Measurements from ENCODE around the gene SLC25A13. TPM values are rescaled to one million over a fixed set of nuclear protein-coding genes. Genes with fewer than 3 reads are reported as not detected.

SLC25A13 gene
- total and polyA plus RNA-seq, 2 of the 8 experiments (the other 6 are each of a cell fraction or from before 2014, with no cell fraction given) = 30.8 to 85.4 TPM

DNA sequence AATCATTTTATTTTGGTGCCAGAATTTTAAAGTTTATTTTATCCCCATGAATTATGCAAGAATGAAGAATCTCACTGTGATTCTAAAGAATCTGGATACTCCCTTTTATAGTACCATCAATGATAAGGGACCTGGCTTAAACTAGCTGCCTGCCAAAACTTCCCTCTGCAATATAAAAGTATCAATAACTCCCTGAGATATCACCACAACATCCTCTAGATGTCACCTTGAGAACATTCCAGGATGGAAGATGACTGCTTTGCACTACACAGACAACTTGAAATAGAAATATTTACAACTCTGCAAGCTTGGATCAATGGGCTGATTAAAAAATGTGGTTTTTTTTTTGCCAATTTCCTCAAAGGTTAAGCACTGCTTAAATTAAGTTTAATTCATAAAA is 142.1 kb downstream of the SLC25A13 start:
- H3K56ac ChIP-seq (replicated peaks; ENCODE audit: insufficient read length, low read depth, low read length) = no peak overlapping the region
- no peak overlapping the region for H3K4me2 ChIP-seq (ENCODE audit: insufficient read depth in 1 of 2, low read depth in 2 of 2, low read length in 2 of 2)
- FAIRE-seq (no peak), DNase-seq (ENCODE audit: low read depth in 1 of 2, low spot score in 2 of 2) (no peak)
- H2BK20ac ChIP-seq (ENCODE audit: low read length) = no peak overlapping the region
- no peaks in the 10 kb centered on the region for H3K27me3 ChIP-seq (replicated peaks in 1 of 4; ENCODE audit: control insufficient read depth in 3 of 4, extremely low read depth in 1 of 4, insufficient read depth in 3 of 4, low read length in 3 of 4)
- H2BK15ac ChIP-seq (ENCODE audit: low read length) = no peak overlapping the region
- no peak overlapping the region for H2BK12ac ChIP-seq (ENCODE audit: low read depth, low read length)
- no peak overlapping the region for H2BK120ac ChIP-seq (replicated peaks; ENCODE audit: low read depth, low read length)
- H4K20me1 ChIP-seq (replicated peaks in 1 of 2; ENCODE audit: control insufficient read depth in 1 of 2, insufficient read depth in 2 of 2, low read length in 2 of 2) = peaks cover 0 to 9% of the 10 kb centered on the region in 2 experiments
- H3K36me3 ChIP-seq (ENCODE audit: control insufficient read depth in 2 of 4, insufficient read depth in 4 of 4, low read length in 3 of 4) = peaks cover 0 to 16% (median 7%) of the 10 kb centered on the region in 4 experiments; a peak in 5 of 8 replicates
- no peak overlapping the region for H2AFZ ChIP-seq (ENCODE audit: low read length)
- H3K4me1 ChIP-seq (replicated peaks in 1 of 4; ENCODE audit: control insufficient read depth in 3 of 4, insufficient read depth in 4 of 4, low read length in 3 of 4) = peaks cover 0 to 8% (median 5%) of the 10 kb centered on the region in 4 experiments; a peak in 3 of 7 replicates
- H2AK5ac ChIP-seq (ENCODE audit: low read depth, low read length) = no peak overlapping the region
- no peak overlapping the region for H3K9ac ChIP-seq (replicated peaks in 1 of 4; ENCODE audit: extremely low read depth in 1 of 4, low read depth in 3 of 4, low read length in 3 of 4)
- no peaks in the 10 kb centered on the region for H3K23me2 ChIP-seq (ENCODE audit: low read depth, low read length)
- H3K4me3 ChIP-seq (ENCODE audit: extremely low read depth in 1 of 4, insufficient read depth in 2 of 4, low read depth in 3 of 4, low read length in 4 of 4) = no peak overlapping the region
- no peaks in the 10 kb centered on the region for H3K9me3 ChIP-seq (ENCODE audit: insufficient read depth in 2 of 2, low read depth in 1 of 2, low read length in 1 of 2)
- ChIA-PET POLR2A (ENCODE audit: partially characterized antibody) (no interaction called here), CTCF (ENCODE audit: partially characterized antibody) (interaction anchor here (1.1 to 1.2 kb wide), 3 partner anchors 17 to 123 kb away, joined by 3 read pairs; no protein-coding TSS in a partner anchor)
- no peaks in the 10 kb centered on the region for H3K79me1 ChIP-seq (ENCODE audit: low read depth, low read length)
- H3K14ac ChIP-seq (ENCODE audit: insufficient read length) = no peak overlapping the region
- no peak overlapping the region for H2BK5ac ChIP-seq (ENCODE audit: low read depth, low read length)
- H4K91ac ChIP-seq (replicated peaks; ENCODE audit: insufficient read length, low read length) = no peak overlapping the region
- no peak for TF ChIP-seq SP4 (IDR thresholded peaks at IDR 0.05; ENCODE audit: low read length)
- no peak overlapping the region for H3K27ac ChIP-seq (ENCODE audit: low read depth, low read length)
- no peak overlapping the region for H3K4ac ChIP-seq (replicated peaks; ENCODE audit: insufficient read length, low read depth, low read length)
- no peaks in the 10 kb centered on the region for H3K79me2 ChIP-seq (ENCODE audit: control insufficient read depth in 1 of 2, insufficient read depth in 2 of 2, low read length in 2 of 2)
- no peak overlapping the region for H3K23ac ChIP-seq (ENCODE audit: insufficient read length)
- no peak overlapping the region for H3K18ac ChIP-seq (ENCODE audit: extremely low read depth, low read length)
- H4K8ac ChIP-seq (ENCODE audit: extremely low read depth, insufficient read depth, low read length) = no peak overlapping the region
- H4K5ac ChIP-seq (ENCODE audit: insufficient read length, low read depth, low read length) = no peak overlapping the region

Data from H1 (cell line).